Activated effector memory CD4-positive, alpha-beta T cell treated with anti-CD3 and anti-CD28 coated beads, Interleukin-2, amount 50 U/mL, for 16 hours (primary cell): ENCODE data around the gene TEX48.

Experiments used
- DNase-seq: peaks from one replicate; pipeline ENCODE4 v3.0.0-alpha.2; 2020

TEX48 gene

GRCh38 chr9:114681594-114682332 is at the start of gene TEX48:
TEX48 (minus strand) TSS chr9:114682192; CDS start chr9:114671723, 10,469 bp downstream.
- DNase-seq, result peak; percentile 90

- no peak for DNase-seq
These were observed 49.7 kb upstream of the TEX48 start for GRCh38 chr9:114731701-114732100.

- DNase-seq, result no peak
These were observed 47.7 kb upstream of the TEX48 start for GRCh38 chr9:114729706-114730105.

- DNase-seq, result no peak
These were observed 43.9 kb upstream of the TEX48 start for GRCh38 chr9:114725930-114726329.

GRCh38 chr9:114724744-114725143 is 42.8 kb upstream of the TEX48 start:
- DNase-seq, result no peak

GRCh38 chr9:114723931-114724330 is 41.9 kb upstream of the TEX48 start:
- DNase-seq, result no peak

- no peak for DNase-seq
These were observed 41.1 kb upstream of the TEX48 start for GRCh38 chr9:114722937-114723620.

- no peak for DNase-seq
These were observed 40.2 kb upstream of the TEX48 start for GRCh38 chr9:114722081-114722621.

GRCh38 chr9:114721491-114722079 is 39.6 kb upstream of the TEX48 start:
- no peak for DNase-seq

- no peak for DNase-seq
These were observed 38.2 kb upstream of the TEX48 start for GRCh38 chr9:114720086-114720676.

GRCh38 chr9:114719290-114719689 is 37.3 kb upstream of the TEX48 start:
- no peak for DNase-seq

GRCh38 chr9:114718801-114719221 is 36.8 kb upstream of the TEX48 start:
- DNase-seq, result peak; percentile 94

GRCh38 chr9:114717908-114718486 is 36.0 kb upstream of the TEX48 start:
- DNase-seq, result no peak

GRCh38 chr9:114709636-114710035 is 27.6 kb upstream of the TEX48 start:
- no peak for DNase-seq

- DNase-seq, result no peak
These were observed 24.7 kb upstream of the TEX48 start for GRCh38 chr9:114706711-114707110.

- DNase-seq, result no peak
These were observed 20.0 kb upstream of the TEX48 start for GRCh38 chr9:114701988-114702387.

GRCh38 chr9:114697951-114698351 is 16.0 kb upstream of the TEX48 start:
- DNase-seq, result peak; percentile 65

- DNase-seq, result peak; percentile 84
These were observed 15.0 kb upstream of the TEX48 start for GRCh38 chr9:114696814-114697544.

- no peak for DNase-seq
These were observed 14.0 kb upstream of the TEX48 start for GRCh38 chr9:114695948-114696347.

- DNase-seq, result peak; percentile 66
These were observed 12.8 kb upstream of the TEX48 start for GRCh38 chr9:114694719-114695269.

GRCh38 chr9:114694146-114694545 is 12.2 kb upstream of the TEX48 start:
- no peak for DNase-seq
